Peyer's patch (tissue), 4 donors: Measurements from ENCODE around the gene ZBTB22.

Experiments
- CTCF ChIP-seq, 6 experiments: fragments of 450-650 bp in 4 of 6; fragments of 200-600 bp in 2 of 6; sonication (generic) in 1 of 6; IDR thresholded peaks; one replicate each; pipeline ENCODE4 v1.5.1; 2017 to 2019; ENCODE audit warnings: antibody characterized with exemption in 6 of 6, mild to moderate bottlenecking in 3 of 6, moderate library complexity in 1 of 6
- POLR2A ChIP-seq, 2 donors: fragments of 450-650 bp; IDR thresholded peaks; one replicate each; pipeline ENCODE4 v1.5.1; 2017; ENCODE audit warnings: antibody characterized with exemption in 2 of 2, mild to moderate bottlenecking in 2 of 2, moderate library complexity in 2 of 2

- TF ChIP-seq CTCF (IDR thresholded peaks at IDR 0.05), result no peak
- TF ChIP-seq POLR2A (IDR thresholded peaks at IDR 0.05), result no peak
Observed at GRCh38 chr6:33318426-33319073, 1.0 kb upstream of the ZBTB22 start.
